A549 (cell line): ENCODE data around the gene CYP27B1. TPM values are rescaled to one million over a fixed set of nuclear protein-coding genes. Genes with fewer than 3 reads are reported as not detected.

Experiments used
- ATAC-seq, 2 experiments: fragments of 200-7000 bp in 1 of 2; fragments of >200 bp in 1 of 2; cut with Nextera tagmentation in 1 of 2; cut with Tn5 transposase in 1 of 2; 3 replicates each; pipeline versions ENCODE4 v1.8.0 to v1.9.1; 2018 to 2020; ENCODE audit warnings: mild to moderate bottlenecking in 1 of 2, moderate library complexity in 1 of 2
- CTCF ChIA-PET: fragments of 300-600 bp; sonication (Branson Sonifier 250); formaldehyde crosslinking; extraction: SDS; loops from one replicate; lab custom pipeline; 2021; ENCODE audit warnings: antibody characterized with exemption, inconsistent platforms; lab: Yijun Ruan, JAX
- POLR2A ChIA-PET: fragments of 350-600 bp; formaldehyde crosslinking; extraction: SDS; loops from one replicate; lab custom pipeline; 2021; ENCODE audit warnings: antibody characterized with exemption, inconsistent platforms; lab: Yijun Ruan, JAX
- DNase-seq, 2 experiments: peaks; one replicate each; pipeline versions ENCODE4 v3.0.0 to v3.0.0-alpha.2; 2011 to 2016; ENCODE audit warnings: low read depth in 1 of 2, low spot score in 1 of 2
- FAIRE-seq: peaks from 2 replicates; lab custom pipeline; 2011; peaks lifted over from hg19 to GRCh38; lab: Jason Lieb, UNC
- H3K27ac ChIP-seq, 2 experiments: fragments of >200 bp; sonication (Bioruptor Twin); formaldehyde crosslinking; 3 replicates each; pipeline ENCODE4 v1.5.1; 2016 to 2017
- H3K4me1 ChIP-seq: fragments of >200 bp; sonication (Bioruptor Twin); formaldehyde crosslinking; 3 replicates; pipeline ENCODE4 v1.6.1; 2016
- H3K4me2 ChIP-seq: fragments of >200 bp; sonication (Bioruptor Twin); formaldehyde crosslinking; 3 replicates; pipeline ENCODE4 v1.6.1; 2016
- H3K4me3 ChIP-seq: fragments of >200 bp; sonication (Bioruptor Twin); formaldehyde crosslinking; 3 replicates; pipeline ENCODE4 v1.5.1; 2016
- H3K9me3 ChIP-seq: fragments of >200 bp; sonication (Bioruptor Twin); formaldehyde crosslinking; 3 replicates; pipeline ENCODE4 v1.6.1; 2016
- CBX2 ChIP-seq: fragments of 200-600 bp; sonication (generic); IDR thresholded peaks from 2 replicates; pipeline ENCODE4 v1.6.1; 2016; ENCODE audit warnings: low read depth, mild to moderate bottlenecking, borderline replicate concordance
- CBX8 ChIP-seq: fragments of 200-600 bp; sonication (generic); IDR thresholded peaks from 2 replicates; pipeline ENCODE4 v1.6.1; 2016
- CEBPB ChIP-seq, 2 experiments: fragments of >200 bp in 1 of 2; sonication (Bioruptor Twin) in 1 of 2; formaldehyde crosslinking in 1 of 2; IDR thresholded peaks; 2 replicates each; pipeline ENCODE4 v1.6.1; 2012 to 2016
- CHD4 ChIP-seq: fragments of 200-600 bp; sonication (generic); IDR thresholded peaks from 2 replicates; pipeline ENCODE4 v1.6.1; 2016; ENCODE audit warnings: antibody characterized with exemption, mild to moderate bottlenecking, borderline replicate concordance
- EHF ChIP-seq: fragments of 250-450 bp; sonication (Bioruptor Pico); IDR thresholded peaks from 2 replicates; pipeline ENCODE4 v1.5.0; 2020; ENCODE audit warnings: mild to moderate bottlenecking
- ESRRA ChIP-seq: fragments of 150-350 bp; IDR thresholded peaks from 2 replicates; pipeline ENCODE4 v1.6.1; 2014; ENCODE audit warnings: mild to moderate bottlenecking, low read length, borderline replicate concordance
- FOSL2 ChIP-seq, 2 experiments: fragments of 450-650 bp in 1 of 2; fragments of >200 bp in 1 of 2; sonication (Bioruptor Twin) in 1 of 2; formaldehyde crosslinking; IDR thresholded peaks; 2 replicates each; pipeline versions ENCODE4 v1.5.0 to v1.6.1; 2016 to 2020; ENCODE audit warnings: mild to moderate bottlenecking in 1 of 2, moderate library complexity in 1 of 2
- FOXS1 ChIP-seq: fragments of 250-450 bp; sonication (Bioruptor Pico); IDR thresholded peaks from 2 replicates; pipeline ENCODE4 v1.5.0; 2020; ENCODE audit warnings: mild to moderate bottlenecking, moderate library complexity
- GATA3 ChIP-seq: IDR thresholded peaks from 2 replicates; pipeline ENCODE4 v1.6.1; 2012; ENCODE audit warnings: borderline replicate concordance
- HES2 ChIP-seq: fragments of >200 bp; sonication (Bioruptor Twin); formaldehyde crosslinking; IDR thresholded peaks from 2 replicates; pipeline ENCODE4 v1.6.1; 2016
- HOXA7 ChIP-seq: fragments of 250-450 bp; sonication (Bioruptor Pico); IDR thresholded peaks from 2 replicates; pipeline ENCODE4 v1.5.0; 2020; ENCODE audit warnings: mild to moderate bottlenecking, moderate library complexity
- HOXB13 ChIP-seq: fragments of 250-450 bp; sonication (Bioruptor Pico); IDR thresholded peaks from 2 replicates; pipeline ENCODE4 v1.5.0; 2020; ENCODE audit warnings: low read depth, mild to moderate bottlenecking, moderate library complexity
- KDM1A ChIP-seq: fragments of 200-600 bp; sonication (generic); IDR thresholded peaks from 2 replicates; pipeline ENCODE4 v1.6.1; 2016; ENCODE audit warnings: low read depth, mild to moderate bottlenecking
- MAFK ChIP-seq: fragments of 450-650 bp; IDR thresholded peaks from 2 replicates; pipeline ENCODE4 v1.6.1; 2014; ENCODE audit not compliant: partially characterized antibody
- MYC ChIP-seq: IDR thresholded peaks from 2 replicates; pipeline ENCODE4 v1.6.1; 2012; ENCODE audit warnings: mild to moderate bottlenecking, inconsistent platforms, low read length, improper control_type of control experiment, borderline replicate concordance
- NFE2L2 ChIP-seq: fragments of 150-350 bp; conservative IDR thresholded peaks from 2 replicates; pipeline ENCODE4 v1.6.1; 2014; ENCODE audit warnings: low read length
- POLR2A ChIP-seq: IDR thresholded peaks from 2 replicates; pipeline ENCODE4 v1.6.1; 2012; ENCODE audit warnings: mild to moderate bottlenecking, low read length
- RARB ChIP-seq: fragments of 250-450 bp; sonication (Bioruptor Pico); IDR thresholded peaks from 2 replicates; pipeline ENCODE4 v1.8.0; 2021; ENCODE audit warnings: mild to moderate bottlenecking, moderate library complexity
- REST ChIP-seq: fragments of 200-600 bp; sonication (generic); IDR thresholded peaks from 2 replicates; pipeline ENCODE4 v1.6.1; 2016; ENCODE audit warnings: antibody characterized with exemption, mild to moderate bottlenecking, moderate library complexity
- RFX5 ChIP-seq: fragments of 450-650 bp; IDR thresholded peaks from 2 replicates; pipeline ENCODE4 v1.7.1; 2014; ENCODE audit warnings: antibody characterized with exemption, mild to moderate bottlenecking, moderate library complexity
- TFCP2L1 ChIP-seq: fragments of 250-450 bp; sonication (Bioruptor Pico); IDR thresholded peaks from 2 replicates; pipeline ENCODE4 v1.5.0; 2021; ENCODE audit warnings: mild to moderate bottlenecking
- TP53 ChIP-seq: fragments of 250-450 bp; sonication (Bioruptor Pico); IDR thresholded peaks from 2 replicates; pipeline ENCODE4 v1.5.0; 2021; ENCODE audit warnings: mild to moderate bottlenecking, moderate library complexity
- ZC3H11A ChIP-seq: fragments of 450-650 bp; IDR thresholded peaks from 2 replicates; pipeline ENCODE4 v1.6.1; 2014; ENCODE audit warnings: antibody characterized with exemption, mild to moderate bottlenecking
- ZNF302 ChIP-seq: fragments of 250-450 bp; sonication (Bioruptor Pico); IDR thresholded peaks from 2 replicates; pipeline ENCODE4 v1.9.0; 2021; ENCODE audit warnings: inconsistent platforms, mild to moderate bottlenecking, moderate library complexity
- WGBS: methylation state at CpG from one replicate; pipeline ENCODE4 v1.1.6; 2017; ENCODE audit errors: missing lambda C conversion rate; 5-methylcytosine and 5-hydroxymethylcytosine counted together
- polyA plus RNA-seq, 4 experiments: library from polyadenylated mRNA; depleted of rRNA in 3 of 4; stranded (reverse); fragments of >200 nt; fragmentation: RNase III in 1 of 4; extraction: RNeasy Plus Mini Kit Qiagen cat#74134 plus additional on column Dnase treatment in 1 of 4; gene quantifications; 2 replicates in 3 of 4; 3 replicates in 1 of 4; pipeline ENCODE4 v1.2.3, GENCODE V29; 2011 to 2017
- TF ChIP-seq, protein P1 (sequence below): fragments of >200 bp; sonication (Bioruptor Twin); formaldehyde crosslinking; IDR thresholded peaks from 3 replicates; pipeline ENCODE4 v1.5.1; 2016
- TF ChIP-seq, protein P2 (sequence below): fragments of 150-350 bp; IDR thresholded peaks from 2 replicates; pipeline ENCODE4 v1.6.1; 2014; ENCODE audit warnings: low read depth, mild to moderate bottlenecking, low read length

The CYP27B1 gene
- polyA plus RNA-seq, 2 of the 4 experiments (the other 2 are of a cell fraction) = 1.9 to 2.3 TPM

- 90% methylated on average over 7 of the region's 7 CpGs for WGBS
- ATAC-seq (no peak), FAIRE-seq (no peak), DNase-seq (no peak)
- Histone ChIP-seq H3K4me3 (no peak overlapping the region), H3K4me2 (no peak overlapping the region), H3K4me1 (peaks cover 7% of the 10 kb centered on the region; the same call in 1 of the 3 replicates), H3K9me3 (no peaks in the 10 kb centered on the region), H3K27ac (no peak overlapping the region)
- POLR2A ChIA-PET = no interaction called here
- CTCF ChIA-PET = interaction anchor here (1.2 to 4.1 kb wide), 7 partner anchors 11 to 128 kb away, joined by 3 to 33 read pairs (median 9); partner anchors contain the start of genes CYP27B1 and MARCHF9
- TF ChIP-seq GATA3 (no peak), HOXA7 (no peak), ZC3H11A (no peak), ESRRA (no peak), MAFK (no peak), HES2 (no peak), CHD4 (no peak), MYC (no peak), FOXS1 (CRISPR knock-in tag) (no peak), CBX8 (no peak), CBX2 (no peak), RFX5 (no peak), EHF (CRISPR knock-in tag) (no peak), FOSL2 (IDR thresholded peaks at IDR 0.05) (no peak), FOSL2 (CRISPR knock-in tag; IDR thresholded peaks at IDR 0.05) (no peak), POLR2A (no peak)
- TF ChIP-seq, protein P1, sequence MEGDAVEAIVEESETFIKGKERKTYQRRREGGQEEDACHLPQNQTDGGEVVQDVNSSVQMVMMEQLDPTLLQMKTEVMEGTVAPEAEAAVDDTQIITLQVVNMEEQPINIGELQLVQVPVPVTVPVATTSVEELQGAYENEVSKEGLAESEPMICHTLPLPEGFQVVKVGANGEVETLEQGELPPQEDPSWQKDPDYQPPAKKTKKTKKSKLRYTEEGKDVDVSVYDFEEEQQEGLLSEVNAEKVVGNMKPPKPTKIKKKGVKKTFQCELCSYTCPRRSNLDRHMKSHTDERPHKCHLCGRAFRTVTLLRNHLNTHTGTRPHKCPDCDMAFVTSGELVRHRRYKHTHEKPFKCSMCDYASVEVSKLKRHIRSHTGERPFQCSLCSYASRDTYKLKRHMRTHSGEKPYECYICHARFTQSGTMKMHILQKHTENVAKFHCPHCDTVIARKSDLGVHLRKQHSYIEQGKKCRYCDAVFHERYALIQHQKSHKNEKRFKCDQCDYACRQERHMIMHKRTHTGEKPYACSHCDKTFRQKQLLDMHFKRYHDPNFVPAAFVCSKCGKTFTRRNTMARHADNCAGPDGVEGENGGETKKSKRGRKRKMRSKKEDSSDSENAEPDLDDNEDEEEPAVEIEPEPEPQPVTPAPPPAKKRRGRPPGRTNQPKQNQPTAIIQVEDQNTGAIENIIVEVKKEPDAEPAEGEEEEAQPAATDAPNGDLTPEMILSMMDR = no peak
- TF ChIP-seq, protein P2, sequence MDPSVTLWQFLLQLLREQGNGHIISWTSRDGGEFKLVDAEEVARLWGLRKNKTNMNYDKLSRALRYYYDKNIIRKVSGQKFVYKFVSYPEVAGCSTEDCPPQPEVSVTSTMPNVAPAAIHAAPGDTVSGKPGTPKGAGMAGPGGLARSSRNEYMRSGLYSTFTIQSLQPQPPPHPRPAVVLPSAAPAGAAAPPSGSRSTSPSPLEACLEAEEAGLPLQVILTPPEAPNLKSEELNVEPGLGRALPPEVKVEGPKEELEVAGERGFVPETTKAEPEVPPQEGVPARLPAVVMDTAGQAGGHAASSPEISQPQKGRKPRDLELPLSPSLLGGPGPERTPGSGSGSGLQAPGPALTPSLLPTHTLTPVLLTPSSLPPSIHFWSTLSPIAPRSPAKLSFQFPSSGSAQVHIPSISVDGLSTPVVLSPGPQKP = no peak
- TF ChIP-seq, all 56 proteins: peak for 0
Measured at GRCh38 chr12:57777911-57778310, 11.0 kb upstream of the CYP27B1 start.

GRCh38 chr12:57777367-57777766 is 10.5 kb upstream of the CYP27B1 start:
- H3K4me3 ChIP-seq = no peak overlapping the region
- FAIRE-seq (no peak), DNase-seq (no peak), ATAC-seq (no peak)
- H3K27ac ChIP-seq = no peak overlapping the region
- WGBS = 97% methylated on average over 7 of the region's 7 CpGs
- TF ChIP-seq HES2 (no peak), KDM1A (no peak), TP53 (CRISPR knock-in tag) (no peak)
- H3K4me2 ChIP-seq = no peak overlapping the region
- H3K9me3 ChIP-seq = no peaks in the 10 kb centered on the region
- CTCF ChIA-PET = interaction anchor here (0.7 to 3.0 kb wide), 5 partner anchors 10 to 25 kb away, joined by 3 to 9 read pairs (median 3); no protein-coding TSS in a partner anchor
- POLR2A ChIA-PET = no interaction called here
- peaks cover 7% of the 10 kb centered on the region; the same call in 1 of the 3 replicates for H3K4me1 ChIP-seq

DNA sequence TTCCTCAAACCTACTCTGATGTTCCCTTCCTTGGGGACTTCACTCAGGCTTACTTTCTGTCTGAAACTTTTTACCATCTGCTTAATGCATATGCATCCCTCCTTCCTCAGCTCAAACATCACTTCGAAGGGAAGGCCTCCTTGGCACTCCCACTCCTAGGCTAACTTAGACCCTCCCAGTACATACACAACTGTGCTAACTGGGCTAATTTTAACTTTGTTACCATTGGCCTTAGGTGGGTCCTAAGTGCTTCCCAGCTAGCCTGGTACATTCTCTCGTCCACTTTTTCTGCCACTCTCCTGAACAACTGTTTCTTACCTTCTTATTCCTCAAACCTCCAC is 9.3 kb upstream of the CYP27B1 start:
- ChIA-PET POLR2A (no interaction called here), CTCF (interaction anchor here (1.0 to 2.7 kb wide), 5 partner anchors 9 to 25 kb away, joined by 3 to 16 read pairs (median 5); no protein-coding TSS in a partner anchor)
- Histone ChIP-seq H3K4me3 (no peak overlapping the region), H3K27ac (no peak overlapping the region), H3K4me2 (no peak overlapping the region), H3K9me3 (no peaks in the 10 kb centered on the region), H3K4me1 (peaks cover 8% of the 10 kb centered on the region; the same call in 1 of the 3 replicates)
- DNase-seq (no peak), ATAC-seq (no peak), FAIRE-seq (no peak)
- 81% methylated on average over 2 of the region's 2 CpGs for WGBS
- no peak for TF ChIP-seq TFCP2L1 (CRISPR knock-in tag)
- no peak for TF ChIP-seq RARB (CRISPR knock-in tag)
- no peak for TF ChIP-seq REST
- no peak for TF ChIP-seq RFX5
- no peak for TF ChIP-seq NFE2L2
- no peak for TF ChIP-seq ESRRA
- TF ChIP-seq FOXS1 (CRISPR knock-in tag) = no peak
- no peak for TF ChIP-seq ZNF302 (CRISPR knock-in tag)
- no peak for TF ChIP-seq HOXB13 (CRISPR knock-in tag)
- TF ChIP-seq CEBPB (IDR thresholded peaks at IDR 0.05) = no peak
